Measurements from ENCODE around the gene ARID5A. TPM values are rescaled to one million over a fixed set of nuclear protein-coding genes. Genes with fewer than 3 reads are reported as not detected.
"Not testable (repeated sequence)": the region's sequence is repeated elsewhere in the genome, so short reads cannot be mapped to it uniquely, and the experiment has no call there.

The ARID5A gene, protein sequence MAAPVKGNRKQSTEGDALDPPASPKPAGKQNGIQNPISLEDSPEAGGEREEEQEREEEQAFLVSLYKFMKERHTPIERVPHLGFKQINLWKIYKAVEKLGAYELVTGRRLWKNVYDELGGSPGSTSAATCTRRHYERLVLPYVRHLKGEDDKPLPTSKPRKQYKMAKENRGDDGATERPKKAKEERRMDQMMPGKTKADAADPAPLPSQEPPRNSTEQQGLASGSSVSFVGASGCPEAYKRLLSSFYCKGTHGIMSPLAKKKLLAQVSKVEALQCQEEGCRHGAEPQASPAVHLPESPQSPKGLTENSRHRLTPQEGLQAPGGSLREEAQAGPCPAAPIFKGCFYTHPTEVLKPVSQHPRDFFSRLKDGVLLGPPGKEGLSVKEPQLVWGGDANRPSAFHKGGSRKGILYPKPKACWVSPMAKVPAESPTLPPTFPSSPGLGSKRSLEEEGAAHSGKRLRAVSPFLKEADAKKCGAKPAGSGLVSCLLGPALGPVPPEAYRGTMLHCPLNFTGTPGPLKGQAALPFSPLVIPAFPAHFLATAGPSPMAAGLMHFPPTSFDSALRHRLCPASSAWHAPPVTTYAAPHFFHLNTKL
- total RNA-seq (10.7 TPM), polyA plus RNA-seq (50.8 TPM)

- 1% methylated on average over 69 of the region's 69 CpGs for WGBS
- Histone ChIP-seq H3K36me3 (ENCODE audit: insufficient read depth) (no peaks in the 10 kb centered on the region), H3K4me1 (ENCODE audit: insufficient read depth) (peaks cover 4% of the 10 kb centered on the region), H3K27ac (ENCODE audit: low read depth) (peak within 1 kb of the TSS; percentile 88), H3K4me3 (ENCODE audit: low read depth, low read length) (peak within 1 kb of the TSS; percentile 87)
- peak; percentile 81 for DNase-seq (ENCODE audit: extremely low spot score)
These were observed at the start of gene ARID5A for GRCh38 chr2:96536445-96537065. Gene ARID5A, plus strand, starts transcription at chr2:96536752. Its CDS starts 75 bp downstream, at chr2:96536827.

GRCh38 chr2:96489261-96489660, 47.3 kb upstream of the ARID5A start:
- 89% methylated on average over 3 of the region's 3 CpGs for WGBS
- DNase-seq (ENCODE audit: extremely low spot score) = no peak
- Histone ChIP-seq H3K27ac (ENCODE audit: low read depth) (no peak overlapping the region), H3K4me1 (ENCODE audit: insufficient read depth) (no peaks in the 10 kb centered on the region), H3K36me3 (ENCODE audit: insufficient read depth) (no peaks in the 10 kb centered on the region), H3K4me3 (ENCODE audit: low read depth, low read length) (no peak overlapping the region)

- DNase-seq (ENCODE audit: extremely low spot score) = no peak
- WGBS = 76% methylated on average over 1 of the region's 1 CpG
These were observed 46.9 kb upstream of the ARID5A start for GRCh38 chr2:96489663-96490062.

GRCh38 chr2:96491860-96492497, 44.6 kb upstream of the ARID5A start:
- Histone ChIP-seq H3K4me3 (ENCODE audit: low read depth, low read length) (no peak overlapping the region), H3K4me1 (ENCODE audit: insufficient read depth) (no peaks in the 10 kb centered on the region), H3K27ac (ENCODE audit: low read depth) (no peak overlapping the region), H3K36me3 (ENCODE audit: insufficient read depth) (no peaks in the 10 kb centered on the region)
- WGBS = 100% methylated on average over 1 of the region's 1 CpG
- DNase-seq (ENCODE audit: extremely low spot score) = no peak

More at GRCh38 chr2:96489663-96490062, 46.9 kb upstream of the ARID5A start:
- Histone ChIP-seq H3K27ac (ENCODE audit: low read depth) (no peak overlapping the region), H3K36me3 (ENCODE audit: insufficient read depth) (no peaks in the 10 kb centered on the region), H3K4me1 (ENCODE audit: insufficient read depth) (no peaks in the 10 kb centered on the region), H3K4me3 (ENCODE audit: low read depth, low read length) (no peak overlapping the region)

DNA sequence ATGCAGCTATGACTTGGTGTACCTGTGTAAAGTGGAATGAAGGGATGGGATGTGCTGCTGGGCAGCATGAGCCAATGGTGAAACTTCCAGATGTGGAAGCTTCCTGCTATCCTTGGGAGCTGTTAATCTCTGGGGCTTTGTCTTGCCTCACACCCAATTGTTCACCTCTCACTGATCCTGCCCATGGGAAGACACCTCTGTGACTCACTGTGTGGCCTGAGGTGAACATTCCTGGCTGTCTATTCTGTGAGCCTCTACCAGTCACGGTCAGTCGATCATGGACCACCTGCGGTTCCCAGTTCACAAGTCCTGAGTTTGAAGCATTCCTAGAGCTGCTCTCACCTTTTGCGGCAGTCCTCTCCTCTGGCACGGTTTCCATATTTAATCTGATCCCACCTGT, 43.5 kb upstream of the ARID5A start:
- H3K27ac ChIP-seq (ENCODE audit: low read depth) = no peak overlapping the region
- H3K4me1 ChIP-seq (ENCODE audit: insufficient read depth) = no peaks in the 10 kb centered on the region
- WGBS = 68% methylated on average over 5 of the region's 5 CpGs
- no peak overlapping the region for H3K4me3 ChIP-seq (ENCODE audit: low read depth, low read length)
- H3K36me3 ChIP-seq (ENCODE audit: insufficient read depth) = no peaks in the 10 kb centered on the region
- no peak for DNase-seq (ENCODE audit: extremely low spot score)

GRCh38 chr2:96494188-96494587, 42.4 kb upstream of the ARID5A start:
- Histone ChIP-seq H3K36me3 (ENCODE audit: insufficient read depth) (no peaks in the 10 kb centered on the region), H3K4me3 (ENCODE audit: low read depth, low read length) (no peak overlapping the region), H3K4me1 (ENCODE audit: insufficient read depth) (no peaks in the 10 kb centered on the region), H3K27ac (ENCODE audit: low read depth) (no peak overlapping the region)
- WGBS = 92% methylated on average over 1 of the region's 1 CpG
- DNase-seq (ENCODE audit: extremely low spot score) = no peak

DNA sequence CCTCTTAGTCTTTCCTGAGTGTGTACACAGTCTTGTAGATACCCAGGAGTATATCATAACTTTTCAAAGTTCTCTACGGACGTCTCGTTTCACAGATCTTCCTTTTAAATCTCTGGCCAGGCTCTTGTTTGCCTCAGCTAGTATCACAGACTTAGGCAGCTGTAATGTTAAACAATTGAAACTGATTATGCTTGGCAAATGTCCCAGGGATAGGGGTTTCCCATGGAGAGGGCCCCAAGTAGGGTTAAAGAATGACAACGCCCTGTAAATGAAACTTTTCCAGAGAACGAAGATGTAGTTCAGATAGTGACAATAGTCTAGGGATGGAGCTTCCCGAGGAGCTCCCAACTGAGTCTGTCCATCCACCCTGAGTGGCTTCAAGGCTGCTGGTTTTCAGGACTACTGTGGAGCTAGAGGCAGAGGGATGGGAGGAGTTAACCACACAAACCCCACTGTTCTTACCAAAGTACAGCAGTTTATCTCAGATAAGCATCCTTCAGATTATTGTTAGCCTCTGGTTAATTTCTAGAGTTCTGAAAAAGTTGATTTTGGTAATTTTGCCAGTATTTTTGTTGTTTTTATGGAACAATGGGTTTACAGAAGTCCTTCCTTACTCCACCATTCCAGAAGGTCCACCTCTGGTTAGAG, 40.4 kb upstream of the ARID5A start:
- 39% methylated on average over 6 of the region's 6 CpGs for WGBS
- Histone ChIP-seq H3K36me3 (ENCODE audit: insufficient read depth) (no peaks in the 10 kb centered on the region), H3K4me1 (ENCODE audit: insufficient read depth) (no peaks in the 10 kb centered on the region), H3K27ac (ENCODE audit: low read depth) (no peak overlapping the region), H3K4me3 (ENCODE audit: low read depth, low read length) (no peak overlapping the region)
- DNase-seq (ENCODE audit: extremely low spot score) = no peak

DNA sequence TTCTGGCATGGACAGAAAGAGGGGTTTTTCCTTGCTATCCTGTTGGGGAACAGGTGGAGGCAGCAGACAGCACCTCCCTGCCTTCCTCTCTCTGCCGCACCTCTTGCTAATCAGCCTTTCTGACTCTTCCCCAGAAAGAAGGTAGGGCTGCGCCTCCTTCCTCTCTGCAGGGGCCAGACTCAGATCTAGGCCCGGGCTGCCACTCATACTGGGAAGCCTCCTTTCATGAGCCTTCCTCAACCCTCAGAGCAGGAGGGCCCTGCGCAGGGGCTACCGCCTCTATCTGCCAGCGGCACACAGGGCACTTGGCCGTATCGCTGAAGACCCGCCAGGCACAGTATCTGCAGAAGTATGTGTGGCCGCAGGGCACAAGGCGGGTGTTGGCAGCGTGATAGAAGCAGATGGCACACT, 38.5 kb upstream of the ARID5A start:
- 80% methylated on average over 12 of the region's 12 CpGs for WGBS
- Histone ChIP-seq H3K36me3 (ENCODE audit: insufficient read depth) (no peaks in the 10 kb centered on the region), H3K4me1 (ENCODE audit: insufficient read depth) (no peaks in the 10 kb centered on the region), H3K4me3 (ENCODE audit: low read depth, low read length) (no peak overlapping the region), H3K27ac (ENCODE audit: low read depth) (no peak overlapping the region)
- DNase-seq (ENCODE audit: extremely low spot score) = no peak

- H3K36me3 ChIP-seq (ENCODE audit: insufficient read depth); H3K4me3 ChIP-seq (ENCODE audit: low read depth, low read length); H3K27ac ChIP-seq (ENCODE audit: low read depth); H3K4me1 ChIP-seq (ENCODE audit: insufficient read depth); DNase-seq (ENCODE audit: extremely low spot score): not testable (repeated sequence)
- 83% methylated on average over 6 of the region's 6 CpGs for WGBS
These were observed 37.9 kb upstream of the ARID5A start for GRCh38 chr2:96498611-96499010.

GRCh38 chr2:96499061-96499960, 37.2 kb upstream of the ARID5A start:
- DNase-seq (ENCODE audit: extremely low spot score) = no peak
- H3K36me3 ChIP-seq (ENCODE audit: insufficient read depth) = no peaks in the 10 kb centered on the region
- H3K4me3 ChIP-seq (ENCODE audit: low read depth, low read length) = no peak overlapping the region
- H3K4me1 ChIP-seq (ENCODE audit: insufficient read depth) = no peaks in the 10 kb centered on the region
- no peak overlapping the region for H3K27ac ChIP-seq (ENCODE audit: low read depth)
- 86% methylated on average over 15 of the region's 15 CpGs for WGBS

DNA sequence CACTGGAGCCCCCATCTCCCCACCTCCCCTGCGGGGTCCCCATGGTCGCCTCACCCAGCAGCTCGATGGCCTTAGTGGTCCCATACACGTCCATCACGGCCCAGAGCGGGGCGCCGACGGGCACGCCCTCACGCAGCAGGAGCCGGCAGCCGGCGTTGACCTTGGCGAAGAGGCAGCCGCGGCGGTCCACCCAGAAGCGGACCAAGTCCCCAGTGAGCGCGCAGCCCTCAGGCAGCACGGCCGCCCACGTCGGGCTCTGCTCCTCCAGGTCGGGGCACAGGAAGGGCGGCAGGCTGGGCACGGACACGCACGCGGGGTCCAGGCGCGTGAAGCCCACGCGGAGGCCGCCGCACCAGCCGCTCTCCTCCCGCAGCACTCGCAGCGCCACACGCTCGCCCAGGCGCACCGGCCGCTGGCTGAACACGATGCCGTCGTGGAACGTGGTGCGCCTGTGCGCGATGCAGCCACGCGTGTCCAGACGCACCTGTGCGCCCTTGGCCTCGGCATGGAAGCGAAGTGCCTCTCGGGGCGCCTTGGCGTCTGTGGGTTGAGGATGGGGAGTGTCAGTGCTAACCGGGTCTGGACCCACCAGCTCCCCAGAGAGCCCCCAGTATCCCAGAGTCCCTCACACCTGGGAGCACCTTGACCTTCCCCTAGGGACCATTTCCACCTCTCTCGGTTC, 36.0 kb upstream of the ARID5A start:
- Histone ChIP-seq H3K27ac (ENCODE audit: low read depth) (no peak overlapping the region), H3K36me3 (ENCODE audit: insufficient read depth) (no peaks in the 10 kb centered on the region), H3K4me1 (ENCODE audit: insufficient read depth) (no peaks in the 10 kb centered on the region), H3K4me3 (ENCODE audit: low read depth, low read length) (no peak overlapping the region)
- WGBS = 38% methylated on average over 64 of the region's 64 CpGs
- DNase-seq (ENCODE audit: extremely low spot score) = no peak

DNA sequence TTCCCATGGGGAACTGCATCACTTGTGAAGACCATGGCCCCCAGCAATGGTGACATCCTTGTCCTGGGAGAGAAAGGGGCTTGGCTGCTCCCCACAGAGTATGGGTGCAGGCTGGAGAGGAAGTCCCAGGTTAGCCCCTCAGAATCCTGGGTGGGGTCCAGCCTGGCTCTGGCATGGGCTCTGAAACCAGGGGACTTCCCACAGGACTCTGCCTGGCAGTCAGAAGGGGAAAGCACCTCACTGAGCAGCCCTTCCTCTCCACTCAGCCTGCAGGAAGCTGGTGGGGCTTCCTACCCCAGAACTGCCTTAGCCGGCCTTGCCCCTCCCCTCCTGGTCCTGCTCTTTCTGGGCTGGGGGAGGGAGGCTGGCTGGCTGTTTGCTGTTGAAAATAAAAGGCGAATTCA, 35.1 kb upstream of the ARID5A start:
- H3K27ac ChIP-seq (ENCODE audit: low read depth) = no peak overlapping the region
- DNase-seq (ENCODE audit: extremely low spot score) = no peak
- no peaks in the 10 kb centered on the region for H3K36me3 ChIP-seq (ENCODE audit: insufficient read depth)
- H3K4me3 ChIP-seq (ENCODE audit: low read depth, low read length) = no peak overlapping the region
- 53% methylated on average over 2 of the region's 2 CpGs for WGBS
- H3K4me1 ChIP-seq (ENCODE audit: insufficient read depth) = no peaks in the 10 kb centered on the region

All from urinary bladder (tissue), 4 donors.